HEK293 (cell line): Measurements from ENCODE around the gene CRIP2.

Experiments used
- ZNF121 ChIP-seq: fragments of 450-650 bp; formaldehyde crosslinking; IDR thresholded peaks from 2 replicates; pipeline ENCODE4 v1.5.1; 2016; ENCODE audit warnings: missing biosample characterization, missing genetic modification characterization
- ZNF341 ChIP-seq: fragments of 450-650 bp; formaldehyde crosslinking; IDR thresholded peaks from 2 replicates; pipeline ENCODE4; 2016; ENCODE audit warnings: low read depth, missing biosample characterization, missing genetic modification characterization
- ZNF707 ChIP-seq: fragments of 450-650 bp; formaldehyde crosslinking; IDR thresholded peaks from 2 replicates; pipeline ENCODE4 v1.5.1; 2016; ENCODE audit warnings: missing biosample characterization, missing genetic modification characterization
- TF ChIP-seq, protein P1 (sequence below): fragments of 450-650 bp; formaldehyde crosslinking; IDR thresholded peaks from 2 replicates; pipeline ENCODE4 v1.5.1; 2016; ENCODE audit warnings: missing biosample characterization, missing genetic modification characterization
- TF ChIP-seq, protein P2 (sequence below): fragments of 450-650 bp; formaldehyde crosslinking; IDR thresholded peaks from 2 replicates; pipeline ENCODE4 v1.5.1; 2016; ENCODE audit warnings: missing biosample characterization, missing genetic modification characterization

DNA sequence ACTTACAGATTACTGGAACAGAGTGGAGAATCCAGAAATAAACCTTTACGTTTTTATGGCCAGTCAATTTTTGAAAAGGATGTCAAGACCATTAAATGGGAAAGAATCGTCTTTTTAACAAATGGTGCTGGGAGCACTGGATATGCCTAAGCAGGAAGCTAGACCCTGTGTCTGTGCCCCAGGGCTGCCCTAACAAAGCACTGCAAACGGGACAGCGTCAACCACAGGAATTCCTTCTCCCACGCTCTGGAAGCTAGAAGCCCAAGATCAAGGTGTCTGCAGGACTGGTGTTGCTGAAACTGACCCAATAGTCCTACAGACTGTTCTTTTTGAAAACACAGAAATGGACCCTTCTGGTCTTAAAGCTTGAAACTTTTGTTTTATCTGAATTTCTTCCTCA, 42.5 kb downstream of the CRIP2 start:
- TF ChIP-seq ZNF707 (tag by site-specific recombination) (no peak), ZNF121 (tag by site-specific recombination) (no peak), ZNF341 (tag by site-specific recombination) (no peak)
- TF ChIP-seq, protein P1, sequence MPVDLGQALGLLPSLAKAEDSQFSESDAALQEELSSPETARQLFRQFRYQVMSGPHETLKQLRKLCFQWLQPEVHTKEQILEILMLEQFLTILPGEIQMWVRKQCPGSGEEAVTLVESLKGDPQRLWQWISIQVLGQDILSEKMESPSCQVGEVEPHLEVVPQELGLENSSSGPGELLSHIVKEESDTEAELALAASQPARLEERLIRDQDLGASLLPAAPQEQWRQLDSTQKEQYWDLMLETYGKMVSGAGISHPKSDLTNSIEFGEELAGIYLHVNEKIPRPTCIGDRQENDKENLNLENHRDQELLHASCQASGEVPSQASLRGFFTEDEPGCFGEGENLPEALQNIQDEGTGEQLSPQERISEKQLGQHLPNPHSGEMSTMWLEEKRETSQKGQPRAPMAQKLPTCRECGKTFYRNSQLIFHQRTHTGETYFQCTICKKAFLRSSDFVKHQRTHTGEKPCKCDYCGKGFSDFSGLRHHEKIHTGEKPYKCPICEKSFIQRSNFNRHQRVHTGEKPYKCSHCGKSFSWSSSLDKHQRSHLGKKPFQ (tag by site-specific recombination) = no peak
- TF ChIP-seq, protein P2, sequence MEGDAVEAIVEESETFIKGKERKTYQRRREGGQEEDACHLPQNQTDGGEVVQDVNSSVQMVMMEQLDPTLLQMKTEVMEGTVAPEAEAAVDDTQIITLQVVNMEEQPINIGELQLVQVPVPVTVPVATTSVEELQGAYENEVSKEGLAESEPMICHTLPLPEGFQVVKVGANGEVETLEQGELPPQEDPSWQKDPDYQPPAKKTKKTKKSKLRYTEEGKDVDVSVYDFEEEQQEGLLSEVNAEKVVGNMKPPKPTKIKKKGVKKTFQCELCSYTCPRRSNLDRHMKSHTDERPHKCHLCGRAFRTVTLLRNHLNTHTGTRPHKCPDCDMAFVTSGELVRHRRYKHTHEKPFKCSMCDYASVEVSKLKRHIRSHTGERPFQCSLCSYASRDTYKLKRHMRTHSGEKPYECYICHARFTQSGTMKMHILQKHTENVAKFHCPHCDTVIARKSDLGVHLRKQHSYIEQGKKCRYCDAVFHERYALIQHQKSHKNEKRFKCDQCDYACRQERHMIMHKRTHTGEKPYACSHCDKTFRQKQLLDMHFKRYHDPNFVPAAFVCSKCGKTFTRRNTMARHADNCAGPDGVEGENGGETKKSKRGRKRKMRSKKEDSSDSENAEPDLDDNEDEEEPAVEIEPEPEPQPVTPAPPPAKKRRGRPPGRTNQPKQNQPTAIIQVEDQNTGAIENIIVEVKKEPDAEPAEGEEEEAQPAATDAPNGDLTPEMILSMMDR (tag by site-specific recombination) = no peak
